Measurements from ENCODE around the gene TSSK3.

DNA sequence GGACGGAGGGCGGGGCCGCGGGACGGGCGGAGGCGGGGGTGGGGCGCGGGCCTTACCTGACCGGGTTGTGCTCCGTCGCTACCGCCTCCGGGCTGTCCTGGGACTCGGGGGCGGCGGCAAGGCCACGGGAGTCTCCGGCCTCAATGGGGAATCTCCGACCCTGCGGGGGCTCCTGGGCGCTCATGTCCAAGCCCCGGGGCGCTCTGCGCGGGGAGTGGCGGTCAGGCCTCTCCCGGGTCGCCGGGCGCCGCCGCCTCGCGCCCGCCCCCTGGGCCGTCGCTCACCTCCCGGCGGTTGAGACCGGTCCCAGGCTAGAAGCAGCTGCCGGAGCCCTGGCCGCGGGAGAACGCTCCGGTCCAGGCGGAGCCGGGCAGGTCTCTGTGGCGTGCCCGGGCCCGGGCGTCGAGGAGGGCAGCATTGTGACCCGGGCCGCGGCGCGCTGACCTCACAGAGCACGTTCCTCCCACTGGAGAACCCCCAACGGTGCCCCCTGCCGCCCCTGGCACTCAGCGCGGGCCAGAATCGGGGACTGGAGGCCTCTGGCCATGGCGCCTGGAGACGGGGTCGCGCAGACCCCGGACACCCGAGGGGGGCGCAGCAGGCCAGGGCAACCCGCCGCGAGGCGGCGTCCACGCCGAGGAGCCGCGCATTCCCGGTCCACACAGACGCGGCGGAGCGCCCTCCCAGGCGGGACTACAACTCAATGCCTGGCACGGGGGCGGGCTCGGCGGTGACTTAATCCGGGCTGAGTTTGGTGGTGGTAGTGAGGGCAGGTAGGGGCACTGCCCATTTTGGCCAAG, 465 bp upstream of the TSSK3 start:
- TF ChIP-seq, protein P1, sequence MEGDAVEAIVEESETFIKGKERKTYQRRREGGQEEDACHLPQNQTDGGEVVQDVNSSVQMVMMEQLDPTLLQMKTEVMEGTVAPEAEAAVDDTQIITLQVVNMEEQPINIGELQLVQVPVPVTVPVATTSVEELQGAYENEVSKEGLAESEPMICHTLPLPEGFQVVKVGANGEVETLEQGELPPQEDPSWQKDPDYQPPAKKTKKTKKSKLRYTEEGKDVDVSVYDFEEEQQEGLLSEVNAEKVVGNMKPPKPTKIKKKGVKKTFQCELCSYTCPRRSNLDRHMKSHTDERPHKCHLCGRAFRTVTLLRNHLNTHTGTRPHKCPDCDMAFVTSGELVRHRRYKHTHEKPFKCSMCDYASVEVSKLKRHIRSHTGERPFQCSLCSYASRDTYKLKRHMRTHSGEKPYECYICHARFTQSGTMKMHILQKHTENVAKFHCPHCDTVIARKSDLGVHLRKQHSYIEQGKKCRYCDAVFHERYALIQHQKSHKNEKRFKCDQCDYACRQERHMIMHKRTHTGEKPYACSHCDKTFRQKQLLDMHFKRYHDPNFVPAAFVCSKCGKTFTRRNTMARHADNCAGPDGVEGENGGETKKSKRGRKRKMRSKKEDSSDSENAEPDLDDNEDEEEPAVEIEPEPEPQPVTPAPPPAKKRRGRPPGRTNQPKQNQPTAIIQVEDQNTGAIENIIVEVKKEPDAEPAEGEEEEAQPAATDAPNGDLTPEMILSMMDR (conservative IDR thresholded peaks at IDR 0.05; ENCODE audit: low read length), result no peak
- no peak for TF ChIP-seq EZH2phosphoT487 (IDR thresholded peaks at IDR 0.05; ENCODE audit: borderline replicate concordance)
